K562 (cell line): ENCODE measurements around the gene CTCF. TPM values are rescaled to one million over a fixed set of nuclear protein-coding genes. Genes with fewer than 3 reads are reported as not detected.
A peak's percentile ranks its signal among the peaks of the same experiment; 100 is the strongest.

ENCODE experiments used
- ERF ChIP-seq: fragments of 450-650 bp; formaldehyde crosslinking; IDR thresholded peaks from 2 replicates; pipeline ENCODE4 v1.4.0; 2020; ENCODE audit warnings: mild to moderate bottlenecking, mixed read lengths
- FOXK1 ChIP-seq: sonication (generic); formaldehyde crosslinking; IDR thresholded peaks from 2 replicates; pipeline ENCODE4 v1.8.0; 2022; ENCODE audit warnings: missing genetic modification reagents, mild to moderate bottlenecking, borderline replicate concordance
- FOXP4 ChIP-seq: sonication (generic); formaldehyde crosslinking; IDR thresholded peaks from 2 replicates; pipeline ENCODE4 v1.8.0; 2022; ENCODE audit warnings: mild to moderate bottlenecking, missing genetic modification reagents, borderline replicate concordance
- KAT8 ChIP-seq: fragments of 450-650 bp; IDR thresholded peaks from 2 replicates; pipeline ENCODE4 v1.6.1; 2016; ENCODE audit warnings: low read depth, mild to moderate bottlenecking
- MAX ChIP-seq: sonication (generic); formaldehyde crosslinking; IDR thresholded peaks from 2 replicates; pipeline ENCODE4 v1.9.0; 2022; ENCODE audit warnings: mild to moderate bottlenecking, missing genetic modification reagents
- MAZ ChIP-seq, 2 experiments: fragments of 450-650 bp in 1 of 2; sonication (generic) in 1 of 2; formaldehyde crosslinking; IDR thresholded peaks in 1 of 2; conservative IDR thresholded peaks in 1 of 2; 2 replicates each; pipeline versions ENCODE4 v1.4.0 to v1.5.0; 2020; ENCODE audit warnings: mild to moderate bottlenecking in 1 of 2, missing genetic modification reagents in 1 of 2
- MCM2 ChIP-seq: fragments of 450-650 bp; IDR thresholded peaks from 2 replicates; pipeline ENCODE4 v1.6.1; 2017; ENCODE audit warnings: low read depth, mild to moderate bottlenecking
- MLX ChIP-seq, 2 experiments: fragments of 450-650 bp in 1 of 2; sonication (generic) in 1 of 2; formaldehyde crosslinking; conservative IDR thresholded peaks; 2 replicates each; pipeline versions ENCODE4 v1.4.0 to v1.8.1; 2020 to 2022; ENCODE audit warnings: mild to moderate bottlenecking in 1 of 2, missing genetic modification reagents in 1 of 2
- PML ChIP-seq: IDR thresholded peaks from 2 replicates; pipeline ENCODE4 v1.6.1; 2012; ENCODE audit warnings: low read length, inconsistent platforms
- SRSF9 ChIP-seq: fragments of 200-400 bp; formaldehyde crosslinking; IDR thresholded peaks from 2 replicates; pipeline ENCODE4 v1.6.1; 2017; ENCODE audit warnings: low read depth, low read length, borderline replicate concordance
- TAF15 ChIP-seq: fragments of 200-400 bp; formaldehyde crosslinking; IDR thresholded peaks from 2 replicates; pipeline ENCODE4 v1.6.1; 2017; ENCODE audit warnings: mild to moderate bottlenecking, low read depth, low read length, moderate library complexity
- TGIF2 ChIP-seq: sonication (generic); formaldehyde crosslinking; IDR thresholded peaks from 2 replicates; pipeline ENCODE4 v1.8.1; 2022; ENCODE audit warnings: mild to moderate bottlenecking, missing genetic modification reagents, moderate library complexity
- ZBTB26 ChIP-seq: fragments of 450-650 bp; formaldehyde crosslinking; IDR thresholded peaks from 2 replicates; pipeline ENCODE4 v1.4.0; 2022; ENCODE audit warnings: missing genetic modification characterization
- ZBTB43 ChIP-seq: sonication (generic); formaldehyde crosslinking; IDR thresholded peaks from 2 replicates; pipeline ENCODE4 v1.8.0; 2023; ENCODE audit warnings: mild to moderate bottlenecking, missing genetic modification reagents
- ZBTB9 ChIP-seq: fragments of 450-650 bp; formaldehyde crosslinking; IDR thresholded peaks from 2 replicates; pipeline ENCODE4 v1.4.0; 2020; ENCODE audit warnings: mild to moderate bottlenecking, moderate library complexity
- polyA plus RNA-seq, 8 experiments: library from polyadenylated mRNA; depleted of rRNA in 4 of 8; stranded (reverse) in 5 of 8; unstranded in 3 of 8; fragments of >200 nt; fragmentation: Nextera tagmentation in 2 of 8; fragmentation: Illumina TruSeq in 1 of 8; extraction: Ambion mirVana in 2 of 8; extraction: Trizol in 1 of 8; gene quantifications; 2 replicates each; pipeline versions ENCODE4 v1.2.1 to v1.2.3, GENCODE V29; 2011 to 2014; ENCODE audit warnings: inconsistent platforms in 1 of 8, missing spikeins in 1 of 8
- total RNA-seq, 7 experiments: library from RNA; depleted of rRNA in 6 of 7; stranded (reverse); fragments of >200 nt in 6 of 7; fragmentation: Illumina TruSeq in 2 of 7; extraction: Trizol in 2 of 7; gene quantifications; 2 replicates each; pipeline versions ENCODE4 v1.2.1 to v1.2.3, GENCODE V29; 2011 to 2021; ENCODE audit warnings: low replicate concordance in 1 of 7
- TF ChIP-seq, protein P1 (sequence below): sonication (generic); formaldehyde crosslinking; IDR thresholded peaks from 2 replicates; pipeline ENCODE4 v1.8.1; 2023; ENCODE audit warnings: mild to moderate bottlenecking, missing genetic modification reagents

Gene CTCF
- total and polyA plus RNA-seq, 9 of the 15 experiments (the other 6 are each of a cell fraction or from before 2014, with no cell fraction given), result 7.8 to 49.2 (median 33.9) TPM

- TF ChIP-seq FOXP4 (CRISPR knock-in tag), result peak; percentile 71; the same call in 1 of the 2 replicates
- no peak for TF ChIP-seq ZBTB43 (CRISPR knock-in tag)
- TF ChIP-seq MCM2, result no peak
- TF ChIP-seq ZBTB26, result no peak
- TF ChIP-seq, protein P1, sequence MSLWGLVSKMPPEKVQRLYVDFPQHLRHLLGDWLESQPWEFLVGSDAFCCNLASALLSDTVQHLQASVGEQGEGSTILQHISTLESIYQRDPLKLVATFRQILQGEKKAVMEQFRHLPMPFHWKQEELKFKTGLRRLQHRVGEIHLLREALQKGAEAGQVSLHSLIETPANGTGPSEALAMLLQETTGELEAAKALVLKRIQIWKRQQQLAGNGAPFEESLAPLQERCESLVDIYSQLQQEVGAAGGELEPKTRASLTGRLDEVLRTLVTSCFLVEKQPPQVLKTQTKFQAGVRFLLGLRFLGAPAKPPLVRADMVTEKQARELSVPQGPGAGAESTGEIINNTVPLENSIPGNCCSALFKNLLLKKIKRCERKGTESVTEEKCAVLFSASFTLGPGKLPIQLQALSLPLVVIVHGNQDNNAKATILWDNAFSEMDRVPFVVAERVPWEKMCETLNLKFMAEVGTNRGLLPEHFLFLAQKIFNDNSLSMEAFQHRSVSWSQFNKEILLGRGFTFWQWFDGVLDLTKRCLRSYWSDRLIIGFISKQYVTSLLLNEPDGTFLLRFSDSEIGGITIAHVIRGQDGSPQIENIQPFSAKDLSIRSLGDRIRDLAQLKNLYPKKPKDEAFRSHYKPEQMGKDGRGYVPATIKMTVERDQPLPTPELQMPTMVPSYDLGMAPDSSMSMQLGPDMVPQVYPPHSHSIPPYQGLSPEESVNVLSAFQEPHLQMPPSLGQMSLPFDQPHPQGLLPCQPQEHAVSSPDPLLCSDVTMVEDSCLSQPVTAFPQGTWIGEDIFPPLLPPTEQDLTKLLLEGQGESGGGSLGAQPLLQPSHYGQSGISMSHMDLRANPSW (CRISPR knock-in tag), result peak; percentile 31; the same call in 1 of the 2 replicates
- peak; percentile 59; the same call in 1 of the 2 replicates for TF ChIP-seq PML
- TF ChIP-seq ERF, result 0 out of 2 replicates have a peak, but pooled peaks have one; percentile 47
- TF ChIP-seq KAT8, result no peak
- peak in 1 of 2 experiments; percentile 62; a peak in 1 of 4 replicates for TF ChIP-seq MLX (CRISPR knock-in tag; conservative IDR thresholded peaks at IDR 0.05)
- peak; percentile 64 for TF ChIP-seq MAX (CRISPR knock-in tag)
- no peak for TF ChIP-seq SRSF9
- no peak for TF ChIP-seq FOXK1 (CRISPR knock-in tag)
- TF ChIP-seq ZBTB9 (CRISPR knock-in tag), result peak; percentile 71
- TF ChIP-seq TAF15, result no peak
- peak; percentile 75; the same call in 1 of the 2 replicates for TF ChIP-seq TGIF2 (CRISPR knock-in tag)
- TF ChIP-seq MAZ (CRISPR knock-in tag; conservative IDR thresholded peaks at IDR 0.05 in 1 of 2, IDR thresholded peaks at IDR 0.05 in 1 of 2), result peak; percentile 84 to 89
These were observed 787 bp downstream of the CTCF start (continued) for GRCh38 chr16:67562918-67563707.
